HG02884 (cell line): ENCODE results near the gene PRSS1.
"Not testable (repeated sequence)": the region's sequence is repeated elsewhere in the genome, so short reads cannot be mapped to it uniquely, and the experiment has no call there.

Experiments used
- ATAC-seq: cut with Tn5 transposase; IDR thresholded peaks from one replicate; pipeline ENCODE4 v1.9.1; 2021; ENCODE audit warnings: mild to moderate bottlenecking, moderate library complexity; ENCODE audit not compliant: unreplicated experiment

The PRSS1 gene

GRCh38 chr7:142745745-142746144 is 3.5 kb upstream of the PRSS1 start:
- ATAC-seq = no peak

- no peak for ATAC-seq
Measured at GRCh38 chr7:142746264-142746663, 3.0 kb upstream of the PRSS1 start.

- not testable (repeated sequence) for ATAC-seq
Measured at GRCh38 chr7:142748410-142748809, 862 bp upstream of the PRSS1 start.

GRCh38 chr7:142750321-142750938 is 1.2 kb downstream of the PRSS1 start:
- ATAC-seq = no peak

GRCh38 chr7:142751526-142752175 is 2.4 kb downstream of the PRSS1 start:
- ATAC-seq = not testable (repeated sequence)

- ATAC-seq = no peak
Measured at GRCh38 chr7:142752376-142753225, 3.3 kb downstream of the PRSS1 start.

GRCh38 chr7:142753366-142753765 is 4.1 kb downstream of the PRSS1 start:
- ATAC-seq = no peak

GRCh38 chr7:142753925-142754491 is 4.7 kb downstream of the PRSS1 start:
- not testable (repeated sequence) for ATAC-seq

- no peak for ATAC-seq
Measured at GRCh38 chr7:142754681-142755575, 5.7 kb downstream of the PRSS1 start.

- ATAC-seq = not testable (repeated sequence)
Measured at GRCh38 chr7:142758312-142758711, 9.0 kb downstream of the PRSS1 start.

- ATAC-seq = no peak
Measured at GRCh38 chr7:142759433-142759832, 10.2 kb downstream of the PRSS1 start.

GRCh38 chr7:142760071-142760642 is 10.9 kb downstream of the PRSS1 start:
- no peak for ATAC-seq

- not testable (repeated sequence) for ATAC-seq
Measured at GRCh38 chr7:142761606-142762005, 12.3 kb downstream of the PRSS1 start.

- ATAC-seq = no peak
Measured at GRCh38 chr7:142762104-142762503, 12.8 kb downstream of the PRSS1 start.

GRCh38 chr7:142767451-142767850 is 18.2 kb downstream of the PRSS1 start:
- no peak for ATAC-seq

- no peak for ATAC-seq
Measured at GRCh38 chr7:142767861-142768260, 18.6 kb downstream of the PRSS1 start.

GRCh38 chr7:142768885-142769284 is 19.6 kb downstream of the PRSS1 start:
- ATAC-seq = not testable (repeated sequence)

- peak; percentile 28 for ATAC-seq
Measured at GRCh38 chr7:142770661-142771352, 21.5 kb downstream of the PRSS1 start, which contains the start of gene PRSS2. TSS of gene PRSS2 (plus strand) at chr7:142770970. CDS start at chr7:142770983, 13 bp downstream.

- ATAC-seq = peak; percentile 92
Measured at GRCh38 chr7:142771353-142771723, 22.1 kb downstream of the PRSS1 start.
